Tibial artery (tissue), 4 donors: ENCODE results near the gene CHPF2.

Experiments
- DNase-seq, 2 donors: peaks; one replicate each; pipeline ENCODE4 v3.0.0-alpha.2; 2019
- H3K27ac ChIP-seq, 2 donors: fragments of 200-600 bp; sonication (generic) in 1 of 2; 1 replicate in 1 of 2; 2 replicates in 1 of 2; pipeline ENCODE4 v1.5.1; 2018 to 2019; ENCODE audit warnings: mild to moderate bottlenecking in 1 of 2
- H3K27me3 ChIP-seq, 2 donors: fragments of 200-600 bp; sonication (generic) in 1 of 2; one replicate each; pipeline versions ENCODE4 v1.5.1 to v1.6.0; 2016 to 2019
- H3K36me3 ChIP-seq, 3 donors: fragments of 200-600 bp; sonication (generic) in 2 of 3; one replicate each; pipeline ENCODE4 v1.5.1; 2016 to 2019; ENCODE audit warnings: mild to moderate bottlenecking in 2 of 3
- H3K4me1 ChIP-seq, 4 donors: fragments of 200-600 bp; sonication (generic) in 2 of 4; 1 replicate in 3 of 4; 2 replicates in 1 of 4; pipeline ENCODE4 v1.5.1; 2016 to 2019
- H3K4me3 ChIP-seq, 2 donors: fragments of 200-600 bp; sonication (generic) in 1 of 2; 1 replicate in 1 of 2; 2 replicates in 1 of 2; pipeline ENCODE4 v1.5.1; 2018 to 2019; ENCODE audit warnings: mild to moderate bottlenecking in 2 of 2
- H3K9me3 ChIP-seq, 3 donors: fragments of 200-600 bp; sonication (generic) in 1 of 3; one replicate each; pipeline ENCODE4 v1.5.1; 2016 to 2019
- intact Hi-C: fragments of 100-400 bp; cut with DNase I; formaldehyde crosslinking; loops from one replicate; pipeline ENCODE4 v1.15.0; 2023; ENCODE audit warnings: low total_unique reads
- TF ChIP-seq, protein P1 (sequence below), 2 experiments: fragments of 200-600 bp in 1 of 2; fragments of 450-650 bp in 1 of 2; IDR thresholded peaks; one replicate each; pipeline ENCODE4 v1.5.1; 2017 to 2019; ENCODE audit warnings: antibody characterized with exemption in 2 of 2, mild to moderate bottlenecking in 1 of 2, moderate library complexity in 1 of 2

CHPF2 gene

DNA sequence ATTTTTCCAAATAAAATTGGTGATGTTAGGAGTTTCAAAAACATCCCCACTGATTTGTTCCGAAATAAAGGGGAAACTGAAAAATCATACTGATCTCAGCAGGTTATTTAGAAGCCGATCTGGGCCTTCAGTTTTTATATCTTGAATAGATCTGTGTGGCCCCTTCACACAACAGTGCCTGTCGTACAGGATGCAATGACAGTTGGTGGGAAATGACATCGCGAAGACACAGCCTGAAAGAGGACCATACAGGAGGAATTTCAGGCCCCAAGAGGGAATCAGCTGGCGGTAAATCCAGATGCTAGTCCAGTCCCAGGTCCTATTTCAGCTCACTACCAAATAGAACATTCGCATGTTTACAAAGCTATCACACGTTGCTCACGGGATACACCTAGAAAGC lies 25.0 kb upstream of the CHPF2 start:
- DNase-seq = no peak
- no peaks in the 10 kb centered on the region for H3K4me1 ChIP-seq
- TF ChIP-seq, protein P1, sequence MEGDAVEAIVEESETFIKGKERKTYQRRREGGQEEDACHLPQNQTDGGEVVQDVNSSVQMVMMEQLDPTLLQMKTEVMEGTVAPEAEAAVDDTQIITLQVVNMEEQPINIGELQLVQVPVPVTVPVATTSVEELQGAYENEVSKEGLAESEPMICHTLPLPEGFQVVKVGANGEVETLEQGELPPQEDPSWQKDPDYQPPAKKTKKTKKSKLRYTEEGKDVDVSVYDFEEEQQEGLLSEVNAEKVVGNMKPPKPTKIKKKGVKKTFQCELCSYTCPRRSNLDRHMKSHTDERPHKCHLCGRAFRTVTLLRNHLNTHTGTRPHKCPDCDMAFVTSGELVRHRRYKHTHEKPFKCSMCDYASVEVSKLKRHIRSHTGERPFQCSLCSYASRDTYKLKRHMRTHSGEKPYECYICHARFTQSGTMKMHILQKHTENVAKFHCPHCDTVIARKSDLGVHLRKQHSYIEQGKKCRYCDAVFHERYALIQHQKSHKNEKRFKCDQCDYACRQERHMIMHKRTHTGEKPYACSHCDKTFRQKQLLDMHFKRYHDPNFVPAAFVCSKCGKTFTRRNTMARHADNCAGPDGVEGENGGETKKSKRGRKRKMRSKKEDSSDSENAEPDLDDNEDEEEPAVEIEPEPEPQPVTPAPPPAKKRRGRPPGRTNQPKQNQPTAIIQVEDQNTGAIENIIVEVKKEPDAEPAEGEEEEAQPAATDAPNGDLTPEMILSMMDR (IDR thresholded peaks at IDR 0.05) = no peak
- intact Hi-C loops = no loop called here
- peaks cover 3 to 7% (median 5%) of the 10 kb centered on the region in 3 donors for H3K36me3 ChIP-seq
- no peak overlapping the region for H3K27ac ChIP-seq
- H3K4me3 ChIP-seq = no peak overlapping the region
- H3K9me3 ChIP-seq = no peaks in the 10 kb centered on the region
- H3K27me3 ChIP-seq = peaks cover 0 to 28% of the 10 kb centered on the region in 2 donors

DNA sequence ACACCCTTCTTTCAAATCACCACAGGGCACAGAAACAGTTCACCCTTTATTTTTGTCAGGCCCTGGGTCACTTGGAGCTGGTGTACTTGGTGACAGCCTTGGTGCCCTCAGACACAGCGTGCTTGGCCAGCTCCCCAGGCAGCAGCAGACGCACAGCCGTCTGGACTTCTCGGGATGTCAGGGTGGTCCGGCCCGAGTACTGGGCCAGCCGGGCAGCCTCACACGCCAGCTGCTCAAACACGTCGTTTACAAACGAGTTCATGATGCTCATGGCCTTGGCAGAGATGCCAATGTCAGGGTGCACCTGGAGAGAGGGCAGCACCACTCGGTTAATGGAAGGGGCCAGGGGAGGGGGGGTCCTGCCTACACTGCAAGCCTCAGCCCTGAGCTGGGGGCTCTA lies 24.5 kb upstream of the CHPF2 start:
- DNase-seq = no peak
- intact Hi-C loops = no loop called here
- no peak overlapping the region for H3K27ac ChIP-seq
- TF ChIP-seq, protein P1 (IDR thresholded peaks at IDR 0.05) = no peak
- H3K27me3 ChIP-seq = peaks cover 0 to 28% of the 10 kb centered on the region in 2 donors
- no peaks in the 10 kb centered on the region for H3K4me1 ChIP-seq
- H3K9me3 ChIP-seq = no peaks in the 10 kb centered on the region
- H3K4me3 ChIP-seq = no peak overlapping the region
- peaks cover 7 to 12% (median 9%) of the 10 kb centered on the region in 3 donors for H3K36me3 ChIP-seq

DNA sequence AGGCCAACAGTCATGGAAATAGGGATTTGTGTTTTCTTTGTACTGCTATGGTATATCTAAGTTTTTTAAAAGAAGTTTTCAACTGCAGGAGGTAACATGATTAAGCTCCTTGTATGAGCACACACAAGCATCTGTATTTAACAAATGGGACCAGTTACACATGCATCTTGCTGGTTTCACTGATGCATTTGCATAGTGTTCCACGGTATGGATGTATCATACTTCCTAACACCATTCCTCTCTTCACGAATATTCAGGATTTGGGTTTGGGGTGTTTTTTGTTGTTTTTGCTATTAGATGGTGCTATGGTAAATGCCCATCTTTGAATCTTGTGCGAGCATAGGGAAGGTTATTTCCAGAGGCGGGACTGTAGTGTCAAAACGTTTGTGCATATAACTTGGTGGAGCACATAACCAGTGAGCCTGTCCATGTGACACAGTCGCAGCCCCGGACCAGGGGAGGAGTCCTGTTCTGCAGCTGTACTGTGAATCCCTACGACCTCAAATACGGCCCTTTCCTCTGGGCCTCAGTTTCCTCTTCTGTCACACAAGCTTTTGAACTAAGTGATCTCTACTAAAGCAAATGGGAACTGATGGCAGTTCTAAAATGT lies 23.9 kb upstream of the CHPF2 start:
- H3K36me3 ChIP-seq = peaks cover 13 to 18% (median 14%) of the 10 kb centered on the region in 3 donors
- intact Hi-C loops = no loop called here
- H3K27ac ChIP-seq = no peak overlapping the region
- no peak for DNase-seq
- no peaks in the 10 kb centered on the region for H3K9me3 ChIP-seq
- H3K4me1 ChIP-seq = no peaks in the 10 kb centered on the region
- TF ChIP-seq, protein P1 (IDR thresholded peaks at IDR 0.05) = no peak
- no peak overlapping the region for H3K4me3 ChIP-seq
- H3K27me3 ChIP-seq = peaks cover 0 to 27% of the 10 kb centered on the region in 2 donors

DNA sequence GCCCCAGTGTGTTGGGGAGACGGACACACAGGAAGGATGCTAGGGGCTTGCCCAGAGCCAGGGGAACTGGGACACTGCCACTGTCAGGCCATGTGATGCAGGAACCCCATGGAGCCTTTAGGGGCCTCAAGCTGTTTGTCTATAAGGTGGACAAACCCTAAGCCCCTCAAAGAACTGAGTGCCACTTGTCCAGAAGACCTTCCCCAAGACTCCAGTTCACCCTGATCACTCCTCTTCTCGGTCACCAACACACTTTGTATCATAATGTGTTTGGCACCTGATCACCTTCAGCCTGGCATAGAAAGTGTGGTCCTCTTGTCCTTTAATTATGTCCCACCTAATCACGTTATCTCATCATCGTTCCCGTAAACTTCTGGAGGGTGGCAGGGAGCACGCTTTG lies 22.7 kb upstream of the CHPF2 start:
- TF ChIP-seq, protein P1 (IDR thresholded peaks at IDR 0.05) = no peak
- intact Hi-C loops = no loop called here
- peaks cover 0 to 16% of the 10 kb centered on the region in 2 donors for H3K27me3 ChIP-seq
- no peak overlapping the region for H3K4me3 ChIP-seq
- H3K27ac ChIP-seq = no peak overlapping the region
- H3K9me3 ChIP-seq = no peaks in the 10 kb centered on the region
- H3K4me1 ChIP-seq = no peaks in the 10 kb centered on the region
- H3K36me3 ChIP-seq = peaks cover 22 to 30% (median 26%) of the 10 kb centered on the region in 3 donors
- no peak for DNase-seq

DNA sequence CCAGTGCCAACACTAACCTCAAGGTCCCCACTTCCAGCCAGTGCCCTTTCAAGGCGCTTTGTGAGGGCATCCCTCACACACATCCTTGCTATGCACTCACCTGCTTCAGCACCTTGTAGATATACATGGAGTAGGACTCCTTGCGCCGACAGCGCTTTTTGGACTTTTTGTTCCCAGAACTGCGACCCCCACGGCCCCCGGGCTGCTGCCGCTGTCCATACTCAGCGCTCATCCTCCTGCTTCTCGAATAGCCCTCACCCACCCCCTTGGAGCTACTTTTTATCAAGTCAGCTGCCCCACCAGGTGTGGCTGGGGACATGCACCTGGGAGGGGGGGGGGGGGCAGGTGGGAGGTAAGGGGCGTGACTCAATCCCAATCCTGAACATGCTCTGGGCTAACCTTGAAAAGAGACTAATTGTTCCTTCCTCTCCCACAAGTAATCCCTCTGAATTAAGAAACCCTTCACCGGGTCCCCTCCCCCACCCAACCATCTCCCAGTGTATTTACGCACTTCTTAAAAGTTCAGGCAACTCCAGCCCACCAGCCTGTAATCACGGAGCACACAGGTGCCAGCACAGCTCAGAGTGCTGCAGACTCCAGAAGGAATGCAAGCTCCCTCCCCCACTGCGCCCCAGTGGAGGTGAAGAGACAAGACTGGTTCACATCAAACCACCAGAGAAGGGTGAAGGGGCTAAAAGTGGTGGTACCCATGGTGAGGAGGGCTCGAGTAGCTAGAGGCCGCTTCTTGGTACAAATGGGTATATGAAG lies 22.0 kb upstream of the CHPF2 start, which contains the start of gene H2BK1:
TSS of gene H2BK1 (minus strand) at position 402 of the 768 bp plus-strand sequence. CDS start at position 232, 170 bp downstream.
- DNase-seq = no peak

More for the DNA sequence above, 22.0 kb upstream of the CHPF2 start, which contains the start of gene H2BK1:
- TF ChIP-seq, protein P1 (IDR thresholded peaks at IDR 0.05) = no peak
- H3K4me3 ChIP-seq = no peak within 1 kb of the TSS
- intact Hi-C loops = no loop called here
- peaks cover 28 to 37% (median 33%) of the 10 kb centered on the region in 3 donors for H3K36me3 ChIP-seq
- H3K9me3 ChIP-seq = no peaks in the 10 kb centered on the region
- peaks cover 0 to 9% of the 10 kb centered on the region in 2 donors for H3K27me3 ChIP-seq
- H3K27ac ChIP-seq = no peak within 1 kb of the TSS
- no peaks in the 10 kb centered on the region for H3K4me1 ChIP-seq
